ENCODE results near the gene SPO11.

SPO11 gene

GRCh38 chr20:57391439-57392301, 62.1 kb downstream of the SPO11 start:
- no peak for DNase-seq (ENCODE audit: low read depth)

- DNase-seq (ENCODE audit: low read depth), result peak; percentile 61
These were observed 63.1 kb downstream of the SPO11 start for GRCh38 chr20:57392512-57393271.
